HEK293T (cell line): ENCODE data around the gene KRTAP4-5.
"Not testable (repeated sequence)": the region's sequence is repeated elsewhere in the genome, so short reads cannot be mapped to it uniquely, and the experiment has no call there.

Experiments
- BHLHE40 ChIP-seq: fragments of 450-650 bp; IDR thresholded peaks from 2 replicates; pipeline ENCODE4 v1.6.1; 2016; ENCODE audit warnings: mild to moderate bottlenecking, moderate library complexity, borderline replicate concordance
- ELF4 ChIP-seq: fragments of 450-650 bp; IDR thresholded peaks from 2 replicates; pipeline ENCODE4 v1.6.1; 2017; ENCODE audit warnings: antibody characterized with exemption
- FOXA1 ChIP-seq: fragments of 450-650 bp; IDR thresholded peaks from 2 replicates; pipeline ENCODE4 v1.6.1; 2016; ENCODE audit warnings: mild to moderate bottlenecking
- FOXK2 ChIP-seq: fragments of 450-650 bp; IDR thresholded peaks from 2 replicates; pipeline ENCODE4 v1.6.1; 2016; ENCODE audit warnings: mild to moderate bottlenecking
- FOXM1 ChIP-seq: fragments of 450-650 bp; IDR thresholded peaks from 2 replicates; pipeline ENCODE4 v1.6.1; 2017; ENCODE audit warnings: mild to moderate bottlenecking, borderline replicate concordance
- HDGF ChIP-seq: fragments of 450-650 bp; IDR thresholded peaks from 2 replicates; pipeline ENCODE4 v1.6.1; 2017; ENCODE audit warnings: antibody characterized with exemption, borderline replicate concordance
- LEF1 ChIP-seq: fragments of 450-650 bp; IDR thresholded peaks from 2 replicates; pipeline ENCODE4 v1.6.1; 2017; ENCODE audit warnings: mild to moderate bottlenecking, borderline replicate concordance
- NFRKB ChIP-seq: fragments of 450-650 bp; IDR thresholded peaks from 2 replicates; pipeline ENCODE4 v1.6.1; 2016; ENCODE audit warnings: mild to moderate bottlenecking, moderate library complexity
- SP1 ChIP-seq: fragments of 450-650 bp; IDR thresholded peaks from 2 replicates; pipeline ENCODE4 v1.6.1; 2017
- ZNF384 ChIP-seq: fragments of 450-650 bp; IDR thresholded peaks from 2 replicates; pipeline ENCODE4 v1.6.1; 2016
- TF ChIP-seq, protein P1 (sequence below): fragments of 450-650 bp; IDR thresholded peaks from 2 replicates; pipeline ENCODE4 v1.6.1; 2016

DNA sequence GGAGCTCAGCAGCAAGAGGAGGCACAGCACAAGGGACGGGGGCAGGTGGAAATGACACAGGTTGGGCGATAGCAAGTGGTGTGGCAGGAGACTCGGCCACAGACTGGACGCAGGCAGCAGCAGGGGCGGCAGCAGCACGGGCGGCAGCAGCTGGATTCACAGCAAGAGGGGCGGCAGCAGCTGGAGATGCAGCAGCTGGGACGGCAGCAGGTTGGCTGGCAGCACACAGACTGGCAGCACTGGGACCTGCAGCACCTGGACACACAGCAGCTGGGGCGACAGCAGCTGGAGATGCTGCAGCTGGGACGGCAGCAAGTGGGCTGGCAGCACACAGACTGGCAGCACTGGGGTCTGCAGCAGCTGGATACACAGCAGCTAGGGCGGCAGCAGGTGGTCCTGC, 9.8 kb downstream of the KRTAP4-5 start:
- TF ChIP-seq SP1, BHLHE40, ZNF384, FOXA1, NFRKB, FOXM1, ELF4, HDGF, LEF1, FOXK2: not testable (repeated sequence)
- TF ChIP-seq, protein P1, sequence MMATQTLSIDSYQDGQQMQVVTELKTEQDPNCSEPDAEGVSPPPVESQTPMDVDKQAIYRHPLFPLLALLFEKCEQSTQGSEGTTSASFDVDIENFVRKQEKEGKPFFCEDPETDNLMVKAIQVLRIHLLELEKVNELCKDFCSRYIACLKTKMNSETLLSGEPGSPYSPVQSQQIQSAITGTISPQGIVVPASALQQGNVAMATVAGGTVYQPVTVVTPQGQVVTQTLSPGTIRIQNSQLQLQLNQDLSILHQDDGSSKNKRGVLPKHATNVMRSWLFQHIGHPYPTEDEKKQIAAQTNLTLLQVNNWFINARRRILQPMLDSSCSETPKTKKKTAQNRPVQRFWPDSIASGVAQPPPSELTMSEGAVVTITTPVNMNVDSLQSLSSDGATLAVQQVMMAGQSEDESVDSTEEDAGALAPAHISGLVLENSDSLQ = not testable (repeated sequence)
